ENCODE measurements around the gene PDXDC1.
"Not testable (repeated sequence)": the region's sequence is repeated elsewhere in the genome, so short reads cannot be mapped to it uniquely, and the experiment has no call there.

The PDXDC1 gene

GRCh38 chr16:14974656-14975417, at the start of gene PDXDC1:
Gene PDXDC1, plus strand, starts transcription at chr16:14975026. Its CDS starts 174 bp downstream, at chr16:14975200.
- peak within 1 kb of the TSS; percentile 86 to 100 (median 92) for H3K4me2 ChIP-seq
- not testable (repeated sequence) for H3K27me3 ChIP-seq; H3K9me3 ChIP-seq (replicated peaks in 1 of 11)
- H3K4me1 ChIP-seq = peaks cover 22 to 44% (median 34%) of the 10 kb centered on the region in 10 experiments
- H3K36me3 ChIP-seq = peaks cover 0 to 12% (median 0%) of the 10 kb centered on the region in 11 experiments; a peak in 6 of 22 replicates
- peaks cover 29 to 48% (median 39%) of the 10 kb centered on the region in 11 experiments for H4K20me1 ChIP-seq
- H3K9ac ChIP-seq = peak within 1 kb of the TSS; percentile 80 to 94 (median 90)
- peak within 1 kb of the TSS; percentile 70 to 86 (median 76) for H3K4me3 ChIP-seq
- peak within 1 kb of the TSS; percentile 70 to 91 (median 89) for H3K27ac ChIP-seq

DNA sequence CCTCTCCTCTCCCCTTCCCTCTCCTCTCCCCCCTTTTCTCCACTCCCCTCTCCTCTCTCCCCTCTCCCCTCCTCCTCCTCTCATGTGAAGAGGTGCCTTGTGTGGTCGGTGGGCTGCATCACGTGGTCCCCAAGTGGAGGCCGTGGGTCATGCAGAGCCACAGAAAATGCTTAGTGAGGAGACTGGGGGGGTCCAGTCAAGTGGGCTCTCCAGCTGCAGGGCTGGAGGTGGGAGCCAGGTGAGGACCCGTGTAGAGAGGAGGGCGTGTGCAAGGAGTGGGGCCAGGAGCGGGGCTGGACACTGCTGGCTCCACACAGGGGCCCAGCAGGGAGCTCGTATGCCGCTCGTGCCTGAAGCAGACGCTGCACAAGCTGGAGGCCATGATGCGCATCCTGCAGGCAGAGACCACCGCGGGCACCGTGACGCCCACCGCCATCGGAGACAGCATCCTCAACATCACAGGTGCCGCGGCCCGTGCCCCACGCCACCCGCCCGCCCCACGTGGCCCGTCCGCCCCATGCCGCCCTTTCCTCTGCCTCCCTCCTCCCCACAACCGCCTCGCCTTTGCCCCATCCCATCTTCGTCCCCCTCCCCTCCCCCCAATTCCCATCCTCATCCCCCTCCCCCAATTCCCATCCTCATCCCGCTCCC, 46.6 kb upstream of the PDXDC1 start:
- H3K27ac ChIP-seq, H3K4me3 ChIP-seq: not testable (repeated sequence)

DNA sequence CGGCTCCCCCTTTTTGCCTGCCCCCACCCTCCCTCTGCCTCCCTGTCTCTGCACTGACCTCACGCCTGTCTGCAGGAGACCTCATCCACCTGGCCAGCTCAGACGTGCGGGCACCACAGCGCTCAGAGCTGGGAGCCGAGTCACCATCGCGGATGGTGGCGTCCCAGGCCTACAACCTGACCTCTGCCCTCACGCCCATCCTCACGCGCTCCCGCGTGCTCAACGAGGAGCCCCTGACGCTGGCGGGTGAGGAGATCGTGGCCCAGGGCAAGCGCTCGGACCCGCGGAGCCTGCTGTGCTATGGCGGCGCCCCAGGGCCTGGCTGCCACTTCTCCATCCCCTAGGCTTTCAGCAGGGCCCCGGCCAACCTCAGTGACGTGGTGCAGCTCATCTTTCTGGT, 45.6 kb upstream of the PDXDC1 start:
- H3K27me3 ChIP-seq; H3K4me1 ChIP-seq; H3K4me3 ChIP-seq; H3K4me2 ChIP-seq; H3K27ac ChIP-seq; H4K20me1 ChIP-seq; H3K9ac ChIP-seq; H3K36me3 ChIP-seq; H3K9me3 ChIP-seq (replicated peaks in 1 of 11): not testable (repeated sequence)

More for the DNA sequence above, 46.6 kb upstream of the PDXDC1 start:
- H4K20me1 ChIP-seq; H3K9me3 ChIP-seq (replicated peaks in 1 of 11); H3K4me2 ChIP-seq; H3K27me3 ChIP-seq; H3K9ac ChIP-seq; H3K4me1 ChIP-seq; H3K36me3 ChIP-seq: not testable (repeated sequence)

- not testable (repeated sequence) for H3K4me2 ChIP-seq; H3K9ac ChIP-seq; H3K4me1 ChIP-seq; H3K27ac ChIP-seq; H3K9me3 ChIP-seq (replicated peaks in 1 of 11); H3K27me3 ChIP-seq; H3K36me3 ChIP-seq; H4K20me1 ChIP-seq; H3K4me3 ChIP-seq
Observed at GRCh38 chr16:14930246-14930645, 44.6 kb upstream of the PDXDC1 start.

- H3K27me3 ChIP-seq, H3K36me3 ChIP-seq: not testable (repeated sequence)
Observed at GRCh38 chr16:14930971-14931370, 43.9 kb upstream of the PDXDC1 start.

DNA sequence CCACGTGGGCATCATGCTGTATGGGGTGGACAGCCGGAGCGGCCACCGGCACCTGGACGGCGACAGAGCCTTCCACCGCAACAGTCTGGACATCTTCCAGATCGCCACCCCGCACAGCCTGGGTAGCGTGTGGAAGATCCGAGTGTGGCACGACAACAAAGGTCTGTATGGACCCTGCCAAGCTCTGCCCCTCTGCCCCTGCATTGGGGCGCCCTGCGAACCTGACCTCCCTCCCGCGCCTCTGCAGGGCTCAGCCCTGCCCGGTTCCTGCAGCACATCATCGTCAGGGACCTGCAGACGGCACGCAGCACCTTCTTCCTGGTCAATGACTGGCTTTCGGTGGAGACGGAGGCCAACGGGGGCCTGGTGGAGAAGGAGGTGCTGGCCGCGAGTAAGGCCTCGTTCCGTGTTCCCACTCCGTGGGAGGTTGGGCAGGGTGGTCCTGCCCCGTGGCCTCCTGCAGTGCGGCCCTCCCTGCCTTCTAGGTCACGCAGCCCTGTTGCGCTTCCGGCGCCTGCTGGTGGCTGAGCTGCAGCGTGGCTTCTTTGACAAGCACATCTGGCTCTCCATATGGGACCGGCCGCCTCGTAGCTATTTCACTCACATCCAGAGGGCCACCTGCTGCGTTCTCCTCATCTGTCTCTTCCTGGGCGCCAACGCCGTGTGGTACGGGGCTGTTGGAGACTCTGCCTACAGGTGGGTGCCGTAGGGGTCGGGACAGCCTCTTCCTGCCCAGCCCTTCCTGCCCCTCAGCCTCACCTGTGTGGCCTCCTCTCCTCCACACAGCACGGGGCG, 42.0 kb upstream of the PDXDC1 start:
- not testable (repeated sequence) for H3K36me3 ChIP-seq; H3K4me3 ChIP-seq; H3K27me3 ChIP-seq; H3K9ac ChIP-seq; H3K4me1 ChIP-seq; H4K20me1 ChIP-seq; H3K4me2 ChIP-seq; H3K27ac ChIP-seq; H3K9me3 ChIP-seq (replicated peaks in 1 of 11)

More at GRCh38 chr16:14930971-14931370, 43.9 kb upstream of the PDXDC1 start:
- H3K9ac ChIP-seq; H3K4me2 ChIP-seq; H3K9me3 ChIP-seq (replicated peaks in 1 of 11); H3K4me3 ChIP-seq; H4K20me1 ChIP-seq; H3K4me1 ChIP-seq; H3K27ac ChIP-seq: not testable (repeated sequence)

- not testable (repeated sequence) for H3K9me3 ChIP-seq (replicated peaks in 1 of 11); H3K36me3 ChIP-seq
Observed at GRCh38 chr16:14937143-14937542, 37.7 kb upstream of the PDXDC1 start, which contains the start of gene NPIPA1. Gene NPIPA1, plus strand, starts transcription at chr16:14937443. Its CDS starts 0 bp downstream, at chr16:14937443.

GRCh38 chr16:14937994-14938393, 36.8 kb upstream of the PDXDC1 start:
- not testable (repeated sequence) for H3K4me2 ChIP-seq; H3K9ac ChIP-seq; H3K4me3 ChIP-seq; H4K20me1 ChIP-seq; H3K36me3 ChIP-seq; H3K4me1 ChIP-seq; H3K27me3 ChIP-seq; H3K9me3 ChIP-seq (replicated peaks in 1 of 11); H3K27ac ChIP-seq

More at GRCh38 chr16:14937143-14937542, 37.7 kb upstream of the PDXDC1 start, which contains the start of gene NPIPA1:
- not testable (repeated sequence) for H3K4me1 ChIP-seq, H3K9ac ChIP-seq, H3K4me3 ChIP-seq, H3K4me2 ChIP-seq, H4K20me1 ChIP-seq, H3K27ac ChIP-seq, H3K27me3 ChIP-seq

- H3K4me2 ChIP-seq; H3K9me3 ChIP-seq (replicated peaks in 1 of 11); H3K4me1 ChIP-seq; H3K27me3 ChIP-seq; H3K4me3 ChIP-seq; H3K9ac ChIP-seq; H3K36me3 ChIP-seq; H4K20me1 ChIP-seq; H3K27ac ChIP-seq: not testable (repeated sequence)
Observed at GRCh38 chr16:14942686-14943085, 32.1 kb upstream of the PDXDC1 start.

Data from BLaER1 treated with 17β-estradiol and CSF1 and Interleukin-3, amounts not matched to agents 10 nM and 100 nM (cell line).